Mesenchymal stem cell (in vitro differentiated cells and primary cell): ENCODE data around the gene ZNF558.

Experiments
- DNase-seq: peaks from one replicate; pipeline ENCODE4 v3.0.0-alpha.2; 2013
- H2AFZ ChIP-seq: one replicate; pipeline ENCODE4 v1.6.1; 2013; ENCODE audit warnings: low read depth, mild to moderate bottlenecking, control low read depth, inconsistent platforms, low read length, moderate library complexity
- H2AK5ac ChIP-seq: 2 replicates; pipeline ENCODE4 v1.6.1; 2013; ENCODE audit warnings: low read length, moderate library complexity, mild to moderate bottlenecking, inconsistent platforms; ENCODE audit not compliant: severe bottlenecking
- H2BK120ac ChIP-seq: one replicate; pipeline ENCODE4 v1.6.1; 2013; ENCODE audit warnings: low read depth, mild to moderate bottlenecking, inconsistent platforms, low read length, moderate library complexity
- H2BK12ac ChIP-seq, 2 experiments: one replicate each; pipeline ENCODE4 v1.6.1; 2013; ENCODE audit warnings: inconsistent platforms in 2 of 2, low read length in 2 of 2, mild to moderate bottlenecking in 2 of 2, moderate library complexity in 2 of 2, control low read depth in 1 of 2
- H2BK15ac ChIP-seq: one replicate; pipeline ENCODE4 v1.6.1; 2013; ENCODE audit warnings: mild to moderate bottlenecking, low read depth, inconsistent platforms; ENCODE audit not compliant: poor library complexity, severe bottlenecking
- H2BK5ac ChIP-seq: 2 replicates; pipeline ENCODE4 v1.6.1; 2013; ENCODE audit warnings: low read depth, mild to moderate bottlenecking, low read length, control low read depth, inconsistent platforms; ENCODE audit not compliant: poor library complexity, severe bottlenecking
- H3K14ac ChIP-seq, 2 experiments: one replicate each; pipeline ENCODE4 v1.6.1; 2013; ENCODE audit warnings: inconsistent platforms in 2 of 2, low read length in 2 of 2, control low read depth in 1 of 2, mild to moderate bottlenecking in 1 of 2, moderate library complexity in 1 of 2
- H3K18ac ChIP-seq, 2 experiments: one replicate each; pipeline ENCODE4 v1.6.1; 2013; ENCODE audit warnings: inconsistent platforms in 2 of 2, low read length in 2 of 2, control low read depth in 1 of 2, low read depth in 1 of 2, mild to moderate bottlenecking in 1 of 2
- H3K23ac ChIP-seq, 2 experiments: one replicate each; pipeline ENCODE4 v1.6.1; 2013; ENCODE audit warnings: inconsistent platforms in 2 of 2, low read length in 2 of 2, mild to moderate bottlenecking in 2 of 2, moderate library complexity in 2 of 2, control low read depth in 1 of 2
- H3K27ac ChIP-seq: 2 replicates; pipeline ENCODE4 v1.5.1; 2013; ENCODE audit warnings: mild to moderate bottlenecking, moderate library complexity, low read length, control low read depth, inconsistent platforms; ENCODE audit not compliant: poor library complexity, severe bottlenecking
- H3K27me3 ChIP-seq, 2 experiments: 2 replicates each; pipeline versions ENCODE4 v1.6.1 to v1.7.0; 2013; ENCODE audit warnings: low read length in 2 of 2, mild to moderate bottlenecking in 2 of 2, moderate library complexity in 2 of 2, control low read depth in 1 of 2, inconsistent platforms in 1 of 2; ENCODE audit not compliant: control insufficient read depth in 1 of 2, insufficient read depth in 1 of 2
- H3K36me3 ChIP-seq, 2 experiments: 2 replicates each; pipeline versions ENCODE4 v1.6.1 to v1.7.0; 2013; ENCODE audit warnings: low read length in 2 of 2, control low read depth in 1 of 2, inconsistent platforms in 1 of 2, low read depth in 1 of 2, mild to moderate bottlenecking in 1 of 2; ENCODE audit not compliant: insufficient read depth in 2 of 2, control insufficient read depth in 1 of 2
- H3K4ac ChIP-seq, 2 experiments: one replicate each; pipeline ENCODE4 v1.6.1; 2013; ENCODE audit warnings: inconsistent platforms in 2 of 2, low read length in 2 of 2, mild to moderate bottlenecking in 2 of 2, moderate library complexity in 2 of 2, control low read depth in 1 of 2, low read depth in 1 of 2
- H3K4me1 ChIP-seq: 2 replicates; pipeline ENCODE4 v1.6.1; 2013; ENCODE audit warnings: low read depth, low read length, control low read depth; ENCODE audit not compliant: control insufficient read depth, insufficient read depth
- H3K4me2 ChIP-seq: 2 replicates; pipeline ENCODE4 v1.6.1; 2013; ENCODE audit warnings: low read length, mild to moderate bottlenecking, inconsistent platforms; ENCODE audit not compliant: poor library complexity, severe bottlenecking
- H3K4me3 ChIP-seq, 2 experiments: 2 replicates each; pipeline versions ENCODE4 v1.5.1 to v1.7.0; 2013; ENCODE audit warnings: low read length in 2 of 2, mild to moderate bottlenecking in 2 of 2, control low read depth in 1 of 2, low read depth in 1 of 2; ENCODE audit not compliant: insufficient read depth in 1 of 2
- H3K79me1 ChIP-seq: replicated peaks from 2 replicates; pipeline ENCODE4 v1.6.1; 2013; ENCODE audit warnings: mild to moderate bottlenecking, control low read depth, low read length, inconsistent platforms; ENCODE audit not compliant: poor library complexity, severe bottlenecking
- H3K9ac ChIP-seq: 2 replicates; pipeline ENCODE4 v1.7.0; 2013; ENCODE audit warnings: mild to moderate bottlenecking, low read length, moderate library complexity
- H3K9me3 ChIP-seq: 2 replicates; pipeline ENCODE4 v1.7.0; 2013; ENCODE audit warnings: mild to moderate bottlenecking, low read length; ENCODE audit not compliant: control insufficient read depth
- H4K8ac ChIP-seq: one replicate; pipeline ENCODE4 v1.6.1; 2013; ENCODE audit warnings: inconsistent platforms, mild to moderate bottlenecking, low read length, moderate library complexity
- H4K91ac ChIP-seq: one replicate; pipeline ENCODE4 v1.6.1; 2013; ENCODE audit warnings: mild to moderate bottlenecking, low read length, inconsistent platforms
- whole genome bisulfite sequencing: methylation state at CpG from one replicate; pipeline ENCODE4 v1.1.7; 2013; ENCODE audit warnings: mixed read lengths; 5-methylcytosine and 5-hydroxymethylcytosine counted together

ZNF558 gene

DNA sequence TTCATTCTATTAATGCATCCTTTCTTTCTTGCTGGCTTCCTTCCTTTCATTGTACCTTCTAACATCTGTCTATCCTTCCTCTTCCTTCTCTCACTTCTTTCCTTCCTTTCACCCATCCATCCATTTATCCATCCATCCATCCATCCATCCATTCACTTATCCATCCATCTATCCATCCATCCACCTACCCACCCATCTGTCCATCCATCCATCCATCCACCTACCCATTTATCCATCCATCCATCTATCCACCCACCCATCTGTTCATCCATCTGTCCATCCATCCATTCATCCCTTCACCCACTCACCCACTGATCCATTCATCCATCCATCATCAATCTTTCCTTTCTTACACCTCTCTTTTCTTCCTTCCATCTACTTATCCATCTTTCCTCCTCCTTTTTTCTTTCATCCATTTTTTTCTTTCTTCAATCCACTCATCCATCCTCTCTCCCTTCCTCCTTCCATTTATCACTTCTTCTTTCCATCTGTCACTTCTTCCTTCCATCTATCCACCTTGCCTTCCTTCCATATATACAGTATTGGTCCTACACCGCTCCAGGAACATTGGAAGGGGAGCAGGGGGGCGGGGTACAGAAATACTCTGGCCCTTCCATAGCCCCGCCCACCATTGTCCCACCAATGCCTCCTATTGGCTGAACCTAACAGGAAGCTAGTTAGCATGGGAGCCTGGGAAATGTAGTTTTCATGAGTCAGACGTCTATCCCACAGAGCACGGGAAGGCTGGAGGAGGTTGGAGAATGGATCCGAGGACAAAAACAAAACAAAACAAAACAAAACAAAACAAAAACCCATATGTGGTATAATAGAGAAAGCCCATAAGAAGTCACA is 46.0 kb upstream of the ZNF558 start:
- no peak for DNase-seq
- Histone ChIP-seq H2BK15ac (no peak overlapping the region), H2AK5ac (no peak overlapping the region), H4K91ac (no peak overlapping the region), H3K4ac (no peak overlapping the region), H3K27ac (no peak overlapping the region), H4K8ac (no peak overlapping the region), H3K4me1 (no peaks in the 10 kb centered on the region), H3K14ac (no peak overlapping the region), H2BK12ac (no peak overlapping the region), H3K79me1 (no peaks in the 10 kb centered on the region), H3K9ac (no peak overlapping the region), H3K18ac (no peak overlapping the region), H2AFZ (no peak overlapping the region), H3K4me3 (no peak overlapping the region), H2BK120ac (no peak overlapping the region), H3K36me3 (no peaks in the 10 kb centered on the region), H3K27me3 (no peaks in the 10 kb centered on the region), H2BK5ac (no peak overlapping the region), H3K4me2 (no peak overlapping the region), H3K23ac (no peak overlapping the region), H3K9me3 (peaks cover 28% of the 10 kb centered on the region)
- 13% methylated on average over 2 of the region's 6 CpGs for WGBS

DNA sequence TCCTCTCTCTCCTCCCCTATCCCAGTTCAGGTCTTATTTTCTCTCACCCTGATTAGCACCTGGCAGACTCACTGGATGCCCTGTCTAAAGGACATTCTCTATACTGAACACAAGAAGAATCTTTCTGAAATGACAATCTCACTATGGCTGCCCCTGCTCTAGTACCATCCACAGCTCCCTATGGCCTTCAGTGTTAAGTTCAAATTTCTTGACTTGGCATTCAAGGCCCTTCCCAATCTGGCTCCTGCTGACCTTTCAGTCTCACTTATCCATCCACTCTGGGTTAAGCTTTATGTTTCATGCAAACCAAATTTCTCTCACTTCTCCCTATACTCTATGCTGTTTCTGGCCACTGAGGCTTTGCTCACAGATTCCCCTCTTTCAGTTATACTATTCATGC is 34.2 kb upstream of the ZNF558 start:
- H2BK12ac ChIP-seq, result no peak overlapping the region
- no peaks in the 10 kb centered on the region for H3K4me1 ChIP-seq
- no peaks in the 10 kb centered on the region for H3K36me3 ChIP-seq
- H3K79me1 ChIP-seq, result no peaks in the 10 kb centered on the region
- no peak overlapping the region for H2BK15ac ChIP-seq
- H3K27ac ChIP-seq, result no peak overlapping the region
- no peak overlapping the region for H2AFZ ChIP-seq
- no peak overlapping the region for H2BK120ac ChIP-seq
- H4K91ac ChIP-seq, result no peak overlapping the region
- no peak overlapping the region for H3K4ac ChIP-seq
- H3K9me3 ChIP-seq, result no peaks in the 10 kb centered on the region
- H3K4me2 ChIP-seq, result no peak overlapping the region
- no peak overlapping the region for H2AK5ac ChIP-seq
- H3K18ac ChIP-seq, result no peak overlapping the region
- H3K4me3 ChIP-seq, result no peak overlapping the region
- no peak overlapping the region for H3K14ac ChIP-seq
- H2BK5ac ChIP-seq, result no peak overlapping the region
- no peak overlapping the region for H4K8ac ChIP-seq
- no peak overlapping the region for H3K9ac ChIP-seq
- no peak overlapping the region for H3K23ac ChIP-seq
- no peak for DNase-seq
- H3K27me3 ChIP-seq, result no peaks in the 10 kb centered on the region

DNA sequence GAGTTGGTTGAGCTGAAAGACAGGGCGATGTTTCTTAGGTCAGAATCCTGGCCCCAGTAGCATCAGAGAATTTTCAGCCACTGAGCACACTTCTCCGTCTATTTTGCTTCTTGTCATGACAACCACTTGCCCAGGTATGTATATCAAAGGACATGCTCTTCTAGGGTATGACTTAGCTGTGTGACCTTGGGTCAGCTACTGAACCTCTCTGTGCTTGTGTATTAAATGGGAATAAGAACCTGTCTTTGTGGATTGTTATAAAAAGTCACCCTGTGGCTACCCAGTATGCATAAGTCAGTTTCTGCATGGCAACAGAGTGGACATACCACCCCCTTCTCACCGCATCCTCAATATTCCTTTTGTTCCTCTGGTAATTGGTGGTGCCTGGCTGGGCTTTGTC is 26.2 kb upstream of the ZNF558 start:
- no peak overlapping the region for H2AK5ac ChIP-seq
- no peak overlapping the region for H2AFZ ChIP-seq
- H3K9me3 ChIP-seq, result peaks cover 4% of the 10 kb centered on the region
- no peak overlapping the region for H4K91ac ChIP-seq
- no peaks in the 10 kb centered on the region for H3K36me3 ChIP-seq
- H3K14ac ChIP-seq, result no peak overlapping the region
- H3K27me3 ChIP-seq, result no peaks in the 10 kb centered on the region
- H3K9ac ChIP-seq, result no peak overlapping the region
- no peak overlapping the region for H3K27ac ChIP-seq
- no peak overlapping the region for H4K8ac ChIP-seq
- H2BK5ac ChIP-seq, result no peak overlapping the region
- no peak for DNase-seq
- no peak overlapping the region for H3K18ac ChIP-seq
- H3K4me1 ChIP-seq, result no peaks in the 10 kb centered on the region
- no peaks in the 10 kb centered on the region for H3K79me1 ChIP-seq
- H3K4ac ChIP-seq, result no peak overlapping the region
- no peak overlapping the region for H2BK120ac ChIP-seq
- 50% methylated on average over 2 of the region's 3 CpGs for WGBS
- H3K4me2 ChIP-seq, result no peak overlapping the region
- no peak overlapping the region for H3K23ac ChIP-seq
- no peak overlapping the region for H3K4me3 ChIP-seq
- no peak overlapping the region for H2BK15ac ChIP-seq
- H2BK12ac ChIP-seq, result no peak overlapping the region

DNA sequence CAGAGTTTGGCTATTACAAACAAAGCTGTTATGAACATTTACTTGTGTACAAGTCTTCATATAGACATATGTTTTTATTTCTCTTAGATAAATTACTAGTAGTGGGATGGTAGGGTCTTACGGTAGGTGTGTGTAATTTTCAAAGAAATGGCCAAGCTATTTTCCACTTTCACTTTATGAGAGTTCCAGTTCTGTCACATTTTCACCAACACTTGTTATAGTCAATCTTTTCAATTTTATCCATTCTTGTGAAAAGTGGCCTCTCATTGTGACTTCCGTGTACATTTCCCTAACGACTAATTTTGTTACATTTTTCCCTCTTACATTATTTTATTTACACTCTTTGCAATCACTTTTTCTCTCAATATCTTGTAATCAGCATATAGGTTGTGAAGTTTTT is 18.4 kb upstream of the ZNF558 start:
- Histone ChIP-seq H3K18ac (no peak overlapping the region), H3K4me2 (no peak overlapping the region), H3K4ac (no peak overlapping the region), H3K4me1 (no peaks in the 10 kb centered on the region), H3K23ac (no peak overlapping the region), H3K79me1 (no peaks in the 10 kb centered on the region), H3K36me3 (no peaks in the 10 kb centered on the region), H3K9ac (no peak overlapping the region), H3K27me3 (no peaks in the 10 kb centered on the region), H3K14ac (no peak overlapping the region), H3K9me3 (peaks cover 14% of the 10 kb centered on the region), H2BK5ac (no peak overlapping the region), H2BK12ac (no peak overlapping the region), H2AFZ (no peak overlapping the region), H3K27ac (no peak overlapping the region), H2BK120ac (no peak overlapping the region), H3K4me3 (no peak overlapping the region), H4K8ac (no peak overlapping the region), H2BK15ac (no peak overlapping the region), H4K91ac (no peak overlapping the region), H2AK5ac (no peak overlapping the region)
- DNase-seq, result no peak
- WGBS, result 88% methylated on average over 2 of the region's 3 CpGs
